ENCODE measurements around the gene ABCA7.

- TF ChIP-seq CTCF (IDR thresholded peaks at IDR 0.05; ENCODE audit: poor library complexity, severe bottlenecking) (no peak), EP300 (conservative IDR thresholded peaks at IDR 0.05; ENCODE audit: poor library complexity, severe bottlenecking) (no peak), POLR2AphosphoS5 (IDR thresholded peaks at IDR 0.05) (no peak), MXI1 (conservative IDR thresholded peaks at IDR 0.05; ENCODE audit: poor library complexity, severe bottlenecking) (no peak), TAF1 (IDR thresholded peaks at IDR 0.05; ENCODE audit: low read depth) (no peak), RAD21 (conservative IDR thresholded peaks at IDR 0.05) (no peak), EZH2 (IDR thresholded peaks at IDR 0.05; ENCODE audit: borderline replicate concordance, insufficient read depth, low read length, poor library complexity, severe bottlenecking) (no peak), REST (IDR thresholded peaks at IDR 0.05; ENCODE audit: borderline replicate concordance) (no peak)
Observed at GRCh38 chr19:1065606-1066109, 25.8 kb downstream of the ABCA7 start.
